HT-29 (cell line): ENCODE results near the gene MAP4K2. TPM values are rescaled to one million over a fixed set of nuclear protein-coding genes. Genes with fewer than 3 reads are reported as not detected.
A peak's percentile ranks its signal among the peaks of the same experiment; 100 is the strongest.
"Not testable (repeated sequence)": the region's sequence is repeated elsewhere in the genome, so short reads cannot be mapped to it uniquely, and the experiment has no call there.

Experiments used
- DNase-seq: peaks from one replicate; pipeline ENCODE4 v3.0.0-alpha.2; 2015; ENCODE audit warnings: low spot score
- total RNA-seq: library from RNA; depleted of rRNA; stranded (reverse); fragments of >200 nt; shearing (Covaris generic); gene quantifications from 2 replicates; pipeline ENCODE4 v1.2.3, GENCODE V29; 2014

Gene MAP4K2
- total RNA-seq, 1 experiment from 2014 or later: 57.0 TPM

GRCh38 chr11:64838600-64839334, 35.8 kb upstream of the MAP4K2 start:
- DNase-seq: no peak

GRCh38 chr11:64837887-64838351, 34.9 kb upstream of the MAP4K2 start:
- no peak for DNase-seq

GRCh38 chr11:64836448-64837072, 33.5 kb upstream of the MAP4K2 start:
- no peak for DNase-seq

- DNase-seq: no peak
Measured at GRCh38 chr11:64835616-64836447, 32.8 kb upstream of the MAP4K2 start.

DNA sequence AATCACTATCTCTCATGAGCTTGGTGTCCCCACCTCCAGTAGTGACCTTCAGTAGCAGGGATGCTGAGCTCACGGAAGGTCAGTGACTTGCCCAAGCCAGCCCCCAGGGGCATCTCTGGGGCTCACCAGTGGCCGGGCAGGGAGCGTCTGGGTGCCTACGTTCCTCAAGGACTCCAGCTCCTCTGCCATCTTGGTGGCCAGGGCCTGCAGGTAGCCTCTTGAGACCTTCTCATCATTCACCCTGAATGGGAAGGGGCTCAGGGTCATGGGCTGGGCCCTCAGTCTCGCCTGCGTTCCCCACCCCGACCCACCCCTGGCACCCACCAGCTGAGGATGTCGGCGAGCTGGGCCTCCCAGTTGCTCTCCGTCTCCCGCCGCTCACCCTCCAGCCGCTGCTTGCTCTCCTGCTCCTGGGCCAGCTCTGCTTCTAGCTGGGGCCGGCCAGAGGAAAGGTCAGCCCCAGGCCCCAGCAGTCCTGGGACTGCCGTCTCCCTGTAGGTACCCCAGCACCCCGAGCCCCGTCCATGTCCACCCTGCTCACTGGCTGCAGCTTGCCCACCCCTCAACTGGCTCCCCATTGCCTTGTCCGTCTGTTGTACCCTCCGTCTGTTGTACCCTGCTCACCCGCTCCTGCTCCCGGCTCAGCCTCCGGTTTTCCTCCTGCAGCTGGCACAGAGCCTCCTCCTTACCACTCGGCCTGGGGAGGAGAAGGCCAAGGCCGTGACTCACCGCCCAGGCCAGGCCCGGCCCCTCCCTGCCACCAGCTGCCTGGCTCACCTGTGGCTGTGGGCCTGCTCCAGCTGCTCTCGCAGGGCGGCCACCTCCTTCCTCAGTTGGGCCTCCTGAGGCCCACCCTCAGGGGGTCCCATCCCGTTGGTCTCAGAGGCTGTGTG, 32.0 kb upstream of the MAP4K2 start:
- peak; percentile 93 for DNase-seq

- DNase-seq: no peak
Measured at GRCh38 chr11:64834031-64834722, 31.2 kb upstream of the MAP4K2 start.

GRCh38 chr11:64833509-64833908, 30.5 kb upstream of the MAP4K2 start:
- DNase-seq: no peak

DNA sequence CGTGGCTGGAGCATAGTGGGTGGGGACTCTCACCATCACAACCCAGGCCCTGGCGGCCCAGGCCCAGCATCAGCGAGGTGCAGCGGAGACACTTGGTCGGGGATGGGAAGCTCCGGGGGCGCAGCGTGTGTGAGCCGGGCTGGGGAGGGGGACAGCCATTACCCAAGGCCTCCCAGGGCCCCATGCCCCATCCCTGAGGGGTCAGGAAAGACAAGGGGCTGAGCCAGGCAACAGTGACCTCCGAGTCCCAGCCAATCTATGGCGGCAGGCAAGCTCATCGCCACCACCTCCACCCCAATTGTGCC, 30.1 kb upstream of the MAP4K2 start:
- DNase-seq: no peak

GRCh38 chr11:64832467-64833197, 29.6 kb upstream of the MAP4K2 start:
- DNase-seq: no peak

DNA sequence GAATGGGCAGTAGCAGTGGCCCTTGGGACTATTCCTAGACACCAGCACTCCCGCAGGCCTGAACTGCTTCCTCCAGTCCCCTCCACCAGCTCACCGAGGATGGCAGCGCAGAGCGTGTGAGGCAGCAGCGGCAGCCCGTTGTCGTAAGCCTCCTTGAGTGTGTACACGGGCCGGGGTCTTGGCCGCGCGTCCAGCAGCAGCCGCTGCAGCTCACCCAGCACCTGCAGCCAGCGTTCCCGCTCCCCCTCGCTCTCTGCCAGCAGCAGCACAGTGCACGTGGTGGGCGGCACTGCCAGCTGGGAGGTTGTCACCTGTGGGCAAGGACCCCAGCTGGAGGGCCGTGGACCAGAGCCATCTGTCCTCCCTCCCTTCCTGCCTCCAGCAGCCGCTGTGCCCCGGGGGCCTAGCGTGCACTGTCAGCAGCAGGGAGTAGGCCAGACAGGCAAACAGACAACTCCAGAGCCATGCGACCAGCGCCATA, 28.4 kb upstream of the MAP4K2 start:
- DNase-seq: no peak

GRCh38 chr11:64829536-64830251, 26.7 kb upstream of the MAP4K2 start:
- DNase-seq: no peak

DNA sequence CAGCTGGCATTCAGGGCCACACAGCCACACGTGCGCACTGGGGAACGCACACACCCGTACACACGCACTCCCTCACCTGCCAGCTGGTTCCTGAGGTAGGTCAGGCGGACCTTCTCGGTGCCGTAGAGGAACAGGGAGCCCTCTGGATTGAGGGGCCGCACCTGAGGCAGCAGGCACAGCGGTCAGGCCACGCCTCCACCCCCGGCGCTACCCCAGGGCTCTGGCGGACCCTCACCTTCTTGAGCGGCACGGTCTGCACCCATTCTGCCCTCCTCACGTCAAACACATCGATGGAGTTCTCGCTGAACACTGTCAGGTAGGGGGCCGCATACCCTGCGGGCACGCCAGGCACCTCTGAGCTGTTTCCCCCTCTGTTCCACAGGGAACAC, 24.4 kb upstream of the MAP4K2 start:
- no peak for DNase-seq

GRCh38 chr11:64826578-64827450, 23.8 kb upstream of the MAP4K2 start:
- DNase-seq: no peak

GRCh38 chr11:64826062-64826461, 23.0 kb upstream of the MAP4K2 start:
- no peak for DNase-seq

DNA sequence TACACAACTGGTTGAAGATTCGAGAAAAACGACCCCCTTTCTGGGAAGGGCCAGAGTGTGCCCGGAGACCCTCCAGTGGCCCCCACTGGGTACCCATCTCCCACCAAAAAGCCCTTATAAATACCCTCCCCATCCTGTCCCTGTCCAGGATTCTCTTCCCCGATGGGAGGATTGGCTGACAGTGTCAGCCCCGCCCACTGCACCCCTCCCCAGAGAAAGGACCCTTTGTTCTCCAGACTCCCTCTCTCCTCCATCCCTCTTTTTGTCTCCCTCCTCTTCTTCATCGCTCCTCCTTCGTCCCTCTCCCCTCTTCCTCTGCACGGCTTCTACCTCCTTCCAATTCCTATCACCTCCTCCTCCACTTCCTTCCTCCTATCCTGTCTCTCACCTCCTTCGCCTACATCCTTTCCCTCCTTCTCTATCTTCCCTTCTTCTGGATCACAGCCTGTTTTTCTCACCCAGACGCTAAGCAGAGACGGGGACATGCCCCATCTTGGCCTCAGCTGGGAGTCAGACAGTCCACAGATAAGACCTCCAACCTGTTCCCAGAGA, 20.6 kb upstream of the MAP4K2 start:
- no peak for DNase-seq

GRCh38 chr11:64817476-64817875, 14.5 kb upstream of the MAP4K2 start:
- DNase-seq: no peak

GRCh38 chr11:64815433-64815832, 12.4 kb upstream of the MAP4K2 start:
- not testable (repeated sequence) for DNase-seq

DNA sequence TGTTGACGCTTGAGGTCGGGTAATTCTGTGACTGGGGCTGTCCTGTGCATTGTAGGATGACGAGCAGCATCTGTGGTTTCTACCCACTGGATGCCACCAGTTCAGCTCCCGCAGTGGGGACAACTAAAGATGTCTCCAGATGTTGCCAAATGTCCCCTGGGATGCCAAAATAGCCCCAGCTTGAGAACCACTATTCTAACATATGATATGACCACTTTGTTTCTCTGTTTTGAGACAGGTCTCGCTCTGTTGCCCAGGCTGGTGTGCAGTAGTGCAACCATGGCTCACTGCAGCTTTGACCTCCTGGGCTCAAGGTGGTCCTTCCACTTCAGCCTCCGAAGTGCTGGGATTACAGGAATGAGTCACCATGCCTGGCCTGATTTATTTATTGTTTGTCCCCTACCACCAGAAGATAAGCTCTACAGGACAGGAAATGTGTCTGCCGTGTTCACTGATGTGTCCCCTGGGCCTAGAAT, 11.7 kb upstream of the MAP4K2 start:
- no peak for DNase-seq
